HG03575 (cell line): Measurements from ENCODE around the gene SETD7.

Source experiments
- ATAC-seq: cut with Tn5 transposase; IDR thresholded peaks from one replicate; pipeline ENCODE4 v1.9.1; 2021; ENCODE audit not compliant: unreplicated experiment, insufficient number of reproducible peaks, low FRiP score; ENCODE audit errors: extremely low read depth

The SETD7 gene

DNA sequence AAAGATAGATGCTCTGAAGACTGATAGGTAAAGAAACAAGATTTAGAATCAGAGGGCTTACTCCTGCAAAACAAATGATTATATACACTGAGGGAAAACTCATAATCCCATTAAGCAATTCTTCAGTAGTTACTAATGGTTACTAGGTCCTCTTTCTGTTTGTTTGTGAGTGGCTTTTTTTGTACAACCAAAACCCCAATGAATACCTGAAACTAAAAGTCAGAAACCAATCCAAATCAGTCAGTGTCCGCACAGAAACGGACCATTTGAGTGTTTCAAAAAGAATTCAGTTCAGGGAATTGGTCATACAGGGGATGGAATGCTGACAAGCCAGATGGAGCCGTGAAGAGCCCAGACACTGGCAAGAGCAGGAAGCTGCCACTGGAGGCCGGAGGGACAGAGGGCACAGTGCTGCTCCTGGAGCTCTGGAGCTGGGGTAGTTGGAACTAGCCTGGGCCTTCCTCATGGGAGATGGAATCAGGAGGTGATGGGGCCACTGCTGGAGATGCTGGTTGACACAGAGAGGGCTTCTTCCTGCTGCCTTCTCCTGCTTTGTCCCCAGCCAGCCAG, 31.9 kb downstream of the SETD7 start:
- no peak for ATAC-seq

DNA sequence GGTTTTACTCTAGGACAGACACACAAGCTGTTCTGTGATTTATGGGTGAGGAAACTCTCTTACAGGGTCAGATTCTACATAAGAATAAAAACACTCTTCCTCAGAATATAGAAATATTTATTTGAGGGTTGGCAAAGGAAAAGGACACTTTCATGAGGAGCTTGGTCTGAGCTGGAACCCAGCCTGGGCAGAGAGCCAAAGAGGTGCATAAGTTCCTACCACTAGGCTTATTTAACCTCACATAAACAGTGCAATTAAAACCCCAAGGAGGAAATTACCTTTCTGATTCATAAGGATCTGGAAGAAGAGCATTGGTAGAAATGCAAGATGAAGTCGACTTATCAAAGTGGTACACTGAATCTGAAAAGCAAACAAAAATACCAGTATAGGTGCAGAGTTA, 32.9 kb downstream of the SETD7 start:
- ATAC-seq: no peak

DNA sequence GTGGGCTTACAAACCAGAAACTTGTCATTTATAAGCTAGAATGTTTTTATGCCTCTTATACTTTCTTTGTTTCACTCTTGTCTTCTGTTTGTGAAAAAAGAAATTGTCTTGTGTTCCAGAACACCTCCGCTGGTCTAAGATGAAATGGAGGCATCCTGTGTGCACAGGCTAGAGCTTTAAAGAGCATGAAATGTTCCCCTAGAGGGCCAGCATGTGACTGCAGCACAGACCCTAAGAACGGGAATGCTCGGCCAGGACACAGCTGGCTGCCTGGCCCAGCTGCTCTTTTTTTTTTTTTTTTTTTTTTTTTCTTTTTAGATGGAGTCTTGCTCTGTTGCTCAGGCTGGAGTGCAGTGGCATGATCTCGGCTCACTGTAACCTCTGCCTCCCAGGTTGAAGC, 33.6 kb downstream of the SETD7 start:
- no peak for ATAC-seq

DNA sequence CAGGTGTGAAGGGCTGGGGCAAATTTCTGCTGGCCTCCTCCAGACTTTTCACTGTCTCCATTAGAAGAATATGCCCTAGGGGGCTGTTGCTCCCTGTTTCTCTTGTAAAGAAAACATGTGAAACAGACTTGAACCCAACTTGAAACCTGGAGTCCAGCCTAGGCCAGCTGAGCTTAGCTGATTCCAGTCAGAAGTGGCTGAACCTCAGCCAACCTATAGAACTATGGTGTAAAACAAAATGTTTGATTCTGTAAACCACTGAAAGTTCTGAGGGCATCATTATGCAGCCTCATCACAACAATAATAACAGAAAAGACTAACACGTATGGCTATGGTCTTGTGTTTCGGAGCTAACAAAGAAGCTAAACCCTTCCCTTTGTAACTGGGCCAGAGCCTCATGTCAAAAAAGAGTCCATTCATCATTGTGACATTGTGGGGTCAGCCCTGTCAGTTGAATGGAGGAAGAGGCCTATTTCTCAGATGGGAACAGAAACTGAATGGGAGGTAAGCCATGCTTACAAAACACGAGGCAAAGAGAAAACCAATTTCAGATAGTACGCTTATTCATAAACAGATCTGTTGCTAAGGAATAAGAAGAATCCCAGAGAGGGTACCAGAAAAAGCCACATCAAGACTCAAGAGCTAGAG, 34.1 kb downstream of the SETD7 start:
- ATAC-seq: no peak

DNA sequence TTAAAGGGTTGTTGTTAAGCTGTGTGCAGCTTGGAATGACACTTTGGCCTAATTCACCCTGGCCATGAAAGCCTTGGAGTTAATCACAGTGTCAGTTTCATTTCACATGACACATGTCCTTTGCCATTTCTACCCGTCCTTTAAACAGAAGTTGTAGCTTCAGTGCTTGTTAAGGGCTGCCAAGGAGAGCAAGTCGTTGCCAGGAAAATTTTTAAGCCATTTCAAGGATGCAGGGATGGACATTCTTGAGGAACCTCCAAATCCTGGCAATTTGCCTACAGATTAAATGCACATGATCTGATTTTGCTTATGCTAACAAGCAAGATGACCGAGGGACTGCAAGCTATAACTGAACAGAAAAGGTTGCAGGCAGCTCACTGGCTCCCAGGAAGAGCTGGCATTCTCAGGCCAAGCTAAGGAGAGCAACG, 40.5 kb downstream of the SETD7 start:
- ATAC-seq: no peak

DNA sequence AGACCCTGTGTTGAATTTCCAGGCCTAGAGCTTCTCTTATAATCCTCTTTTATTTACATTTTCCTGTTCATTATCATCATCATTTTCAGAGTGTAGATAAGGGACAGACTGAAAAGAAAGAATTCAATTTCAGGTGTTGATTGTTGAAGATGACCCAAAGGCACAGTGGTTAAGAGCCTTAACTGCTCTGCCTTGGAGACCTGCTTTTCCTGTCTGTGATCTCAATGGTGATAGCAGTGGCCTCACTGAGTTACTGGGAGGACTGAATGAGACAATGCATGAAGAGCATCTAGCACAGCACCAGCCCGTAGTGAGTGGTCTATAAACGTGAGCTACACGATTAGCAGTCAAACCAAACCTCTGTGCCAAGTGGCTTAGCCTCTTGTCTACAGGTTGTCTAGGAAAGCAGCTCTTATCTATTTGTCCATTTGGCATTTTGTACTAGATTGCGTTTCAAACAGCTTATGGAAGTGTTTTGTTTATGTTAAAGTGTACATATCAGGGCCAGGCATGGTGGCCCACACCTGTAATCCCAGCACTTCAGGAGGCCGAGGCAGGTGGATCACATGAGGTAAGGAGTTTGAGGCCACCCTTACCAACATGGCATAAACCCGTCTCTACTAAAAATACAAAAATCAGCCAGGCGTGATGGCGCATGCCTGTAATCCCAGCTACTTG, 41.5 kb downstream of the SETD7 start:
- no peak for ATAC-seq

DNA sequence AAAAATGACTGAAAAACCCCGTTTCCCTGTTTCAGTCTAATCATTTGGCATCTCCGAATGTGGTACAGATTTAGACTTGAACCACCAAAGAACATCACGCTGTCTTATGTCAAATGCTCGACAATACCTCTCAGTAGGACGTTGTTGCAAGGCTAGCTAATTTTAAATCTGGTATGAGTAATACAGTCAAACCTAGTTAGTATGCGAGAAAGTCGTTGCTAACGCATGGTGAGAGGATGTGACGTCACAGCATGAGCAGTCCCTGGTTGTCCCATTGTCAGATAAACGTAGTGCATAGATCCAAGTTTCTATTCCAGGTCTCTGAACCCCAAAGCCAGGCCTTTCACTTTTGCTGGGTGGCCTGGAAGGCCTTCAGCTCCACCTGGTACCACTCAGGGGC, 44.7 kb downstream of the SETD7 start:
- no peak for ATAC-seq

DNA sequence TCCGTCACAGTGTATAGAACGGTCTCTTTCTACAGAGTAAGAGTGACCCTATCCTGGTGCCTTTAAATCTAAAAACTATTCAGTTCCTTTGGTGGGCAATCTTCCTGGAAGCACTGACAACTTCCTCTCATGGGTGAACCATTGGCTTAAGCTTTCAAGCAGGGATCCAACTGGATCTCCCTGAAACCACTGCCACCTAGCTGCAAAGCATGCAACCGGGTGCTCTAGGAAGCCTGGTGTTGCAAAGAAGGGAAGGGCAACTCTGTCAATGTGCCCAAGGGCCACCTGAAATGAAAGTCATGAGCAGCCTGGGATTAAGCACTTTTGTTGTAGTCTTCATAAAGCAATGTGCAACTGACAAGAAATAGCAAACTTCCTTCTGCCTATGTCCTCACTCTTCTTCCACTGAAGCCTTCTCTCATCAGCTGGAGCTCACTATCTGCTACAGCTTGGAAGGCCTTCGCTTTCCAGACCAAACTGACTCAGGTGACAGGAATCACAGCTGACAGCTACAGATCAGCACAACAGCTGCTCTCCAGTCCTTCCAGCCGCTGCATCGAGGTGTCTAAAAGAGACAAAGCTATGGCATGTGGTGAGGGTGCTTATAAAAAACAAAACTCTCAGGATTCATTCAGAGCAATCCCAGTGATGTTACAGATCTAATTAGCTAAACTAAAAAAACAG, 46.1 kb downstream of the SETD7 start:
- no peak for ATAC-seq

DNA sequence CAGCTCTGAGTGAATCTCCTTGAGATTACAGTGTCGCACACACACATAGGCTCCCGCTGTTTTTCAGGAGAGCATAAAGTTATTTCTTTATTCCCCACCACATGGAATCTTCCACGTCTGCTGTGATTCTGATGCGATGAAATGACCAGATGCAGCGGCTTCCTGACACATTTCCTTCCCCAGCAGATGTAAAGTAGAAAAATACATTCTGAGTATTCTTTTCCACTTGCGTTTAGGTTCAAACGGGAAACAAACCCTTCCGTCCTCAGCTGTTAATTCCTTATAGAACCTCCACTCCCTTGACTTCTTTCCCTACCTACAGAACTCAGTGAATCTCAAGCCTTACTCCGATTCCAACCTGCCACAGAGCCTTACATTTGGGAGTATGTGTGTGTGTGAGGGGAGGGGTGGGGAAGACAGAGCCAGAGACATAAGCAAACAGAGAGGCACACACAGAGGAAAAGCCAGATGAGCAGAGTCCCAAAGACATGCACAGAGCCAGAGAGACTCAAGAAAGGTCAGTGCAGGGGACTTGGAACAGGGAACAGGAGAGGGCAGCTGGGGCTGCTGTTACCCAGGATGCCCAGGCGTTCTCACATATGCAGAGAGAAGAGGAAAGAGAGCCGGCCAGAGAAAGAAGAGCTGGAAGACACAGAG, 47.3 kb downstream of the SETD7 start:
- no peak for ATAC-seq

DNA sequence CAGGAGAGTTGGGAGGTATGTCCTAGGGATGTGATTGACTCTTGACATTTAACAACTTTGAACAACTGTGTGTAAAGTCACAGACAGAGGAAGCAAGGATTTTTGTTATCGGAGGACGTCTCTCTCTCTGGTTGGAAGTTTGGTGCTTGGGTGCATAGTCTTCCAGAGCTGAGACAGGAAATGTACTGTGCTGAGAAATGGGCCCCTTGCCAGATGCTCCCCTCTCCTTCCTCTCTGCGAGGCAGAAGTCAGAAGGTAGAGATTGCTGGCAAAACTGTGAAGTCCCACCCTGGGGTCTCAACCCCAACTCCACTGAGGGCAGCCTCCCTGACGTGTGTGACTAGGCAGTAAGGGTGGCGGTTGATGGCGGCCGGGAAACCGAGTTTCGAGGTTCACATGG, 49.2 kb downstream of the SETD7 start:
- ATAC-seq: no peak

DNA sequence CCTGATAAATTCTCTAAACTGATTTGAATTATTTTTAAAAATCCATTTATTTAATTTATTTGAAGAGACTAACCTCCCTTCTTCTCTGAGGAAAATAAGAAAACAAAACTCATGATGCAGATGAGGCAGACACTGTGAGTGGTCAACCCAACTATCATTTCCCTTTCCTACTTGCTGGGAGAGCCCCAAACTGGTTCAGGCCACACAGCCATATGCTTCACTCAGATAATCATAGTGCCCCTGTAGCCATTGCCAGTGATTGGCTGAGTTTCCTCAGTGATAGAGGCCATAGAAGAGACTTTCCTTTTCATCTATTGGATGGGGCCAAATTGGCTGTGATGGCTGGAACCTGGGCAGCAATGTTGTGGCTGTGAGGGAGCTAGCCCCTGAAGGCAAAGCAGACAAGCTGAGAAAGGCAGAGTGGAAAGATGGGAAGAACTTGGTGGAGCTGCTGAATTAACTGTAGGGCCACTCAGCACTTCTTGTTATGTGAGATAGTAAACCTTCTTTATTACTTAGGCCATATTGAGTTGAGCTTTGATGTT, 52.3 kb downstream of the SETD7 start:
- ATAC-seq: no peak

DNA sequence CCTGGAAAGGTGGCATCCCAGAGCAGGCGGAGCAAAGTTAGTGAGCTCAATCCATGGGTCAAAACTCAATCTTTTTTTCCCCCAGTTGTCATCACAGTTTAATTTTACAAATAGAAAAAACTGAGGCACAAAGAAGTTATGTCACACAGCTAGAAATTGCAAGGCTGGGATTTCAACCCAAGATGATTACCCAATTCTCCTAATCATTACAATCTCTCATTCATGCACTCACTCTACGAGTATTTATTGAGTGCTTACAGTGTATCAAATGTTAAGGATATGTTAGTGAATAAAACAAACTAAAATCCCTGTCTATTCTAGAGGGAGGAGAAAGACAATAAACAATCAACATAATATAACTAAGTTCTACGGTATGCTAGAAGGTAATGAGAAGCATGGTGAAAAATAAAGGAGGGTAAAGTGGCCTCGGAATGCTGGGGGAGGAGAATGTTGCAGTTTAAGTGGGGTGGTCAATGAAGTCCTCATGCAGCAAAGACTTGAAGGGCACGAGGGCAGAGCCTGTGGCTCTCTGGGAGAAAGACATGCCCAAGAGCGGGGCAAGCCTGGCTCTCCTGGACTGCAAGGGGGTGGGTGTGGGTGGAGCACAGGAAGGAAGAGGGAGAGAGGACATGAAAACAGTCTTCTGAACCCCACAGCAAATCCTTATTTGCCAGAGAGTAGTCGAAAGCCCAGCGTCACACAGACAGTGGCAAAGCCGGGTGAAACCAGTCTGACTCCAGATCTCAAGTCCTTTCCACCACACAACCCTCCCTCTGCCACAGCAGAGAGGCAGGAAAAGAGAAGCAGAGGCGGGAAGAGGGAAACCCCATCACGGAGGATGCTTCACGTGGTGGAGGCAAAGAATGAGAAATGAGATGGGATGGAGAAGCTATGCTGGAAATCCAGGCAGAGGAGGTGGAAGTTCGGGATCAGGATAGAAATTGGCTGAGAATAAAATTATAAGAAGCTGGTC, 53.8 kb downstream of the SETD7 start:
- no peak for ATAC-seq

DNA sequence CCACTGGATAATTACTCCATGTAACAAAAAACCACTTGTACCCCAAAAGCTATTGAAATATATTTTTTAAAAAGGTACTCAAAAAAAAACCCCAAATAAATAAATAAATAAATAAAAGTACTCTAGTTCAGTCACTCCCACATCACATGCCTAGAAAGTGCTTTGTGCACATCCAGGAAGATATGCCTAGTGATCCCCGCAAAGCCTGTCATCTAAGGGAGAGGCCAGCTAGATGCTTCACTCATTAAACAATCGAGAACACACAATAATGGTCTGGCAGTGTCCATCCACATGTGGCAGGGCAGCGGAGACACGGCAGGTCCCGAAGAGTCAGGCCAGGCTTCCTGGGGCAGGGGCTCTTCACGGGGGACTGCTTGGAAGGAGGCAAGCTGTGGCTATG, 54.5 kb downstream of the SETD7 start:
- ATAC-seq: no peak

DNA sequence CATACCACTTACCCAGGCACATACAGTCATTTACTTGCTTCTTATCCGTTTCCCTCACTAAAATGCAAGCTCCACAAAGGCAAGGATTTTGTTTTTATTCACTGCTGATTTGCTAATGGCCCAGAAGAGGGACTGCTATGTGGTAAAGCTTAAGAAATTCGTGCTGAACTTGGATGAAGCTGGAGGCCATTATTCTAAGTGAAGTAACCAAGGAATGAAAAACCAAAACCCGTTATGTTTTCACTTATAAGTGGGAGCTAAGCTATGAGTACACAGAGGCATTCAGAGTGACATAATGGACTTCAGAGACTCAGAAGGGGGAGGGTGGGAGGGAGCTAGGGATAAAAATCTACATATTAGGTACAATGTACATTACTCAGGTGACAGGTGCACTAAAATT, 54.9 kb downstream of the SETD7 start:
- ATAC-seq: no peak

DNA sequence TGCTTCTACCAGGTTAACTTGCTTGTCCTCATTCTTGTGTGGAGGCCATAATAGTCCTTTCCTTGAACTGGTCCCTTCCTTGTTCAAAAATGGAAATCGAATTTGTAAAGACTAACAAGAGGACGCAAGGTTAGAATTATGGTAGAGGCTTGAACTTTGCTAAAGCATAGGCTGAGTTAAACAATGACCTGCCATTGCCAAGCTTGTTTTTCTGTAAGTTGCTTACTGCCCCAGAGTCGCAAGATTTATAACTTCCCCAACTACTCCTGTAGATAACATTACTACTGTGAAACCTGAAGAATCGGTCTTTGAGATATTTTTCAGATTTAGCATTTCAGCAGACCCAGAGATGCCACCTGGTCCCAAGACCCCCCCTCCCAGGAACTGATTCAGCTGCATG, 56.8 kb downstream of the SETD7 start:
- ATAC-seq: no peak

DNA sequence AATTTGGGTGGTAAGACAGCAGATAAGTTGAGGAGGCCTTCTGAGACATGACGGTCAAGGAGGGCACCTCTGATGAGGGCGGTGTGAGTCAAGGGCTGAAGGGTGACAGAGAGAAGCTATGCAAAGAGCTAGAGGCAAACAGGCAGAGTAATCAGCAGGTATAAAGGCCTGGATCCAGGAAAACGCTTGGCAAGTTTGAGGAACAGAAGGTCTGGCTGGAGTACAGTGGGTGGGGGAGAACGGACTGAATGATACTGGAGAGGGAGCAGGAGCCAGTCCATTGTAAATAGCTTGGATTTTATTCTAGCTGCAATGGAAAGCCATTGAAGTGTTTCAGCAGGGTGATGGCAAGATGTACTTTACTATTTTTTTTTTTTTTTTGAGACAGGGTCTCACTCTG, 62.8 kb downstream of the SETD7 start:
- no peak for ATAC-seq

DNA sequence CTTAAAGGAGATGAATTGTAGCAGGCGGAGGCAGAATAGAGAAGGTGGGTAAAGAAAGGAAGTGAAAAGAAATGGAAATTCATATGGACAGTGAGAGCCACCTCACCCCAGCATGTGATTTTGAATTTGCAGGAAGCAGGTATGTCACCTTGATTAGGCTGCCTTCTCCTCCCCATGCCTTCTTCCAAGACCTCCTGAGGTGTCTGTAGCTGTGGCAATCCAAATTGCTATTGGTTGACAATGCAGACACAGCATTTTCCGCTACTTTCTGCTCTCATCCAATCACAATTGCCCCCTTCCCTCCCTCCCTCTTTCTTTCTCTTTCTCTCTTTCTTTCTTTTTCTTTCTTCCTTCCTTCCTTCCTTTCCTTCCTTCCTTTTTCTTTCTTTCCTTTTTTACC, 63.6 kb downstream of the SETD7 start:
- ATAC-seq: no peak

DNA sequence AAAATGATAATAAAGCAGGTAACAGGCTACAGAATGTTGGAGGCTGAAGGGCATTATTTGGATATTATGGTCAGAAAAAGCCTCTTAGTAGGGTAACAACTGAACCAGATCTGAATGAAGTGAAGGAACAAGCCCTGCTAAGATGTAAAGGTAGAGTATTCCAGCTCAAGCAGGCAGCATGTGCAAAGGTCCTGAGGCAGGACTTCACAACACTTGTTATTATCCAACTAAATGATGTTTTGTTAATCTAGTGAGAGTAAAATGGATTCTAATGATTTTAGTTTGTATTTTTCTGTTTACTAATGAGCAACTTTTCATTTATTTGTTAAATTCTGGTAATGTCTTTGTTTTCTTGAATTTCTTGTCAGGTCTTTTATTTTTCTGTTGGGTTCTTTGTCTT, 66.4 kb downstream of the SETD7 start:
- no peak for ATAC-seq
